C4-2B (cell line): ENCODE results near the gene LRP6.

Source experiments
- ZFX ChIP-seq: fragments of 450-650 bp; IDR thresholded peaks from 2 replicates; pipeline ENCODE4 v1.6.1; 2017
- TF ChIP-seq, protein P1 (sequence below): fragments of 450-650 bp; conservative IDR thresholded peaks from 2 replicates; pipeline ENCODE4 v1.5.1; 2017; ENCODE audit warnings: mild to moderate bottlenecking

DNA sequence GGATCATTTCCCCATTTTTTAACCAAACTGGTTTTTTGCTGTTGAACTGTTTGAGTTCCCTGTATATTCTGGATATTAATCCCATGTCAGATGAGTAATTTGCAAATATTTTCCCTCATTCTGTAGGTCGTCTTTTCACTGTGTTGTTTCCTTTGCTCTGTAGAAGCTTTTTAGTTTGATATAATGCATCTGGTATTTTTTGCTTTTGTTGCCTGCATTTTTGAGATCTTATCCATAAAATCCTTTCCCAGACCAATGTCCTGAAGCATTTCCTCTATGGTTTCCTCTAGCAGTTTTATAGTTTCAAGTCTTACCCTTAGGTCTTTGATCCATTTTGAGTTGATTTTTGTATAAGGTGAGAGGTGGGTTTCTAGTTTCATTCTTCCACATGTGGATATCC lies 71.3 kb downstream of the LRP6 start:
- TF ChIP-seq, protein P1, sequence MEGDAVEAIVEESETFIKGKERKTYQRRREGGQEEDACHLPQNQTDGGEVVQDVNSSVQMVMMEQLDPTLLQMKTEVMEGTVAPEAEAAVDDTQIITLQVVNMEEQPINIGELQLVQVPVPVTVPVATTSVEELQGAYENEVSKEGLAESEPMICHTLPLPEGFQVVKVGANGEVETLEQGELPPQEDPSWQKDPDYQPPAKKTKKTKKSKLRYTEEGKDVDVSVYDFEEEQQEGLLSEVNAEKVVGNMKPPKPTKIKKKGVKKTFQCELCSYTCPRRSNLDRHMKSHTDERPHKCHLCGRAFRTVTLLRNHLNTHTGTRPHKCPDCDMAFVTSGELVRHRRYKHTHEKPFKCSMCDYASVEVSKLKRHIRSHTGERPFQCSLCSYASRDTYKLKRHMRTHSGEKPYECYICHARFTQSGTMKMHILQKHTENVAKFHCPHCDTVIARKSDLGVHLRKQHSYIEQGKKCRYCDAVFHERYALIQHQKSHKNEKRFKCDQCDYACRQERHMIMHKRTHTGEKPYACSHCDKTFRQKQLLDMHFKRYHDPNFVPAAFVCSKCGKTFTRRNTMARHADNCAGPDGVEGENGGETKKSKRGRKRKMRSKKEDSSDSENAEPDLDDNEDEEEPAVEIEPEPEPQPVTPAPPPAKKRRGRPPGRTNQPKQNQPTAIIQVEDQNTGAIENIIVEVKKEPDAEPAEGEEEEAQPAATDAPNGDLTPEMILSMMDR: no peak
- no peak for TF ChIP-seq ZFX
